Measurements from ENCODE around the gene FCN1.

Gene FCN1

GRCh38 chr9:134928436-134929192, 10.9 kb upstream of the FCN1 start:
- Histone ChIP-seq H3K27ac (no peak overlapping the region), H3K9me3 (ENCODE audit: control insufficient read depth, low read length) (no peaks in the 10 kb centered on the region), H3K36me3 (ENCODE audit: control insufficient read depth, insufficient read depth, low read length) (no peaks in the 10 kb centered on the region), H3K4me1 (no peaks in the 10 kb centered on the region), H3K4me3 (ENCODE audit: low read depth, low read length) (no peak overlapping the region), H3K4me2 (ENCODE audit: low read length) (no peak overlapping the region), H3K9ac (no peak overlapping the region), H3K79me2 (no peaks in the 10 kb centered on the region), H2AFZ (no peak overlapping the region), H3K27me3 (ENCODE audit: control insufficient read depth, insufficient read depth, low read length) (no peaks in the 10 kb centered on the region)
- no peak for TF ChIP-seq CTCF (IDR thresholded peaks at IDR 0.05)

GRCh38 chr9:134925011-134925511, 7.3 kb upstream of the FCN1 start:
- H3K27me3 ChIP-seq (ENCODE audit: control insufficient read depth, insufficient read depth, low read length): no peaks in the 10 kb centered on the region
- no peak overlapping the region for H2AFZ ChIP-seq
- TF ChIP-seq CTCF (IDR thresholded peaks at IDR 0.05): no peak
- H3K9me3 ChIP-seq (ENCODE audit: control insufficient read depth, low read length): no peaks in the 10 kb centered on the region
- no peak overlapping the region for H3K27ac ChIP-seq
- no peak overlapping the region for H3K9ac ChIP-seq
- H3K36me3 ChIP-seq (ENCODE audit: control insufficient read depth, insufficient read depth, low read length): no peaks in the 10 kb centered on the region
- H3K4me2 ChIP-seq (ENCODE audit: low read length): no peak overlapping the region
- H3K4me1 ChIP-seq: no peaks in the 10 kb centered on the region
- no peak overlapping the region for H3K4me3 ChIP-seq (ENCODE audit: low read depth, low read length)
- no peaks in the 10 kb centered on the region for H3K79me2 ChIP-seq

GRCh38 chr9:134923466-134923865, 5.8 kb upstream of the FCN1 start:
- H3K79me2 ChIP-seq: no peaks in the 10 kb centered on the region
- no peak overlapping the region for H3K9ac ChIP-seq

GRCh38 chr9:134922932-134923240, 5.2 kb upstream of the FCN1 start:
- no peak overlapping the region for H3K9ac ChIP-seq
- H3K27me3 ChIP-seq (ENCODE audit: control insufficient read depth, insufficient read depth, low read length): no peaks in the 10 kb centered on the region
- no peak overlapping the region for H3K4me2 ChIP-seq (ENCODE audit: low read length)
- H3K79me2 ChIP-seq: no peaks in the 10 kb centered on the region
- TF ChIP-seq CTCF (IDR thresholded peaks at IDR 0.05): no peak
- H3K36me3 ChIP-seq (ENCODE audit: control insufficient read depth, insufficient read depth, low read length): no peaks in the 10 kb centered on the region
- no peak overlapping the region for H3K27ac ChIP-seq
- H3K4me1 ChIP-seq: no peaks in the 10 kb centered on the region
- no peak overlapping the region for H3K4me3 ChIP-seq (ENCODE audit: low read depth, low read length)
- H2AFZ ChIP-seq: no peak overlapping the region
- H3K9me3 ChIP-seq (ENCODE audit: control insufficient read depth, low read length): no peaks in the 10 kb centered on the region

More at GRCh38 chr9:134923466-134923865, 5.8 kb upstream of the FCN1 start:
- H3K36me3 ChIP-seq (ENCODE audit: control insufficient read depth, insufficient read depth, low read length): no peaks in the 10 kb centered on the region
- H3K4me3 ChIP-seq (ENCODE audit: low read depth, low read length): no peak overlapping the region
- no peaks in the 10 kb centered on the region for H3K9me3 ChIP-seq (ENCODE audit: control insufficient read depth, low read length)
- H3K4me1 ChIP-seq: no peaks in the 10 kb centered on the region
- no peak overlapping the region for H2AFZ ChIP-seq
- H3K27me3 ChIP-seq (ENCODE audit: control insufficient read depth, insufficient read depth, low read length): no peaks in the 10 kb centered on the region
- TF ChIP-seq CTCF (IDR thresholded peaks at IDR 0.05): no peak
- H3K4me2 ChIP-seq (ENCODE audit: low read length): no peak overlapping the region
- no peak overlapping the region for H3K27ac ChIP-seq
